Inflammatory macrophage treated with lipopolysaccharide for 4 hours (primary cell): Measurements from ENCODE around the gene IFNW1.
A peak's percentile ranks its signal among the peaks of the same experiment; 100 is the strongest.

ENCODE experiments used
- DNase-seq: peaks from one replicate; pipeline ENCODE4 v3.0.0-alpha.2; 2020

IFNW1 gene

DNA sequence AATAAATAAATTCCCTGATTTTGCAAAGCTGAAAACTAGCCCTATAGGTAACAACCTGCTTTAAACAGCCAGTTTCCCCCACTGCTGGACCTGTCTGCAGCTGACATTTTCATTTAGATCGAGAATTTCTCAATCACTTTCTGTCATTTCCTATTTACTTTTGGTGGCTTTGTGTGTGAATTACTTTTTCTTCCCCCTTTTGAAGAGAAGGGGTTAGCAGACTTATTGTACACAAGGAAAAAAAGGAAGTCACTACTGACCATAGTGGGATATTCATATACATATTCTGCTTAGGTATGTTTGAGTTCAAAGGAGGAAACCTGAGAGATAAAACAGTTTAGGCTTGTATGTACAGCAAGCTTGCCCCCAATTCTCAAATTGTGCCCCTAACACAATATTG lies 36.8 kb downstream of the IFNW1 start:
- DNase-seq = peak; percentile 80

GRCh38 chr9:21102305-21102704 lies 39.3 kb downstream of the IFNW1 start:
- no peak for DNase-seq

GRCh38 chr9:21097817-21098216 lies 43.8 kb downstream of the IFNW1 start:
- peak; percentile 70 for DNase-seq

DNA sequence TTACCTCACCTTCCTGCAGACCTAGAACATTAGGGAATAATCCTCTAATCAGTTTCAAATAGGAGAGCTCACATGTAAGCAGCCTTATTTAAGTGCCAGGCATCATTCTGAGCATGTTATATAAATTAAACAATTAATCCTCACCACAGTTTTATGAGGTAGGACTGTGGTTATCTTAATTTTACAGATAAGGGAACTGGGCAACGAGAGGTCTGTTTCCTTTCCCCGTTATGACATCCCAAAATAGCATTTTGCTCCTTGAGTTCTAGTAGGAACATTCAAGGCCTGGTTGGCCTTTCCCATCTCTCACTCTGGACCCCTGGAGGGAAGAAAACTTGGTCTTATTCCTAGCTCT lies 44.8 kb downstream of the IFNW1 start:
- no peak for DNase-seq

GRCh38 chr9:21096172-21096900 lies 45.3 kb downstream of the IFNW1 start:
- peak; percentile 94 for DNase-seq

- no peak for DNase-seq
Measured at GRCh38 chr9:21095561-21095960, 46.1 kb downstream of the IFNW1 start.
